Liver (tissue), 9 donors: ENCODE results near the gene TRIM25. TPM values are rescaled to one million over a fixed set of nuclear protein-coding genes. Genes with fewer than 3 reads are reported as not detected.

ENCODE experiments used
- DNase-seq: peaks from one replicate; pipeline ENCODE4 v3.0.0-alpha.2; 2017; ENCODE audit warnings: low spot score
- H3K27ac ChIP-seq, 2 donors: one replicate each; pipeline ENCODE4 v1.7.0; 2013; ENCODE audit warnings: inconsistent platforms in 2 of 2, low read length in 2 of 2, control low read depth in 1 of 2, low read depth in 1 of 2, mild to moderate bottlenecking in 1 of 2
- H3K27me3 ChIP-seq, 4 donors: one replicate each; pipeline versions ENCODE4 v1.6.1 to v1.7.0; 2013; ENCODE audit warnings: low read length in 3 of 4, inconsistent platforms in 1 of 4, mild to moderate bottlenecking in 1 of 4, moderate library complexity in 1 of 4; ENCODE audit not compliant: control insufficient read depth in 4 of 4, insufficient read depth in 4 of 4
- H3K36me3 ChIP-seq, 4 donors: one replicate each; pipeline versions ENCODE4 v1.6.1 to v1.7.0; 2013; ENCODE audit warnings: low read length in 3 of 4, mild to moderate bottlenecking in 3 of 4, low read depth in 1 of 4, moderate library complexity in 1 of 4; ENCODE audit not compliant: control insufficient read depth in 4 of 4, insufficient read depth in 3 of 4
- H3K4me1 ChIP-seq, 4 donors: one replicate each; pipeline versions ENCODE4 v1.6.1 to v1.7.0; 2013; ENCODE audit warnings: low read length in 3 of 4, mild to moderate bottlenecking in 3 of 4, moderate library complexity in 1 of 4; ENCODE audit not compliant: control insufficient read depth in 4 of 4, insufficient read depth in 4 of 4
- H3K4me3 ChIP-seq, 3 donors: one replicate each; pipeline versions ENCODE4 v1.6.1 to v1.7.0; 2013; ENCODE audit warnings: low read length in 3 of 3, control low read depth in 1 of 3, low read depth in 1 of 3, mild to moderate bottlenecking in 1 of 3
- H3K9ac ChIP-seq, 2 donors: one replicate each; pipeline ENCODE4 v1.7.0; 2013; ENCODE audit warnings: low read length in 2 of 2, mild to moderate bottlenecking in 2 of 2, moderate library complexity in 2 of 2, control low read depth in 1 of 2, low read depth in 1 of 2
- H3K9me3 ChIP-seq, 4 donors: one replicate each; pipeline versions ENCODE4 v1.6.1 to v1.7.0; 2013; ENCODE audit warnings: low read length in 3 of 4; ENCODE audit not compliant: control insufficient read depth in 4 of 4
- EGR1 ChIP-seq, 2 donors: IDR thresholded peaks; 2 replicates each; pipeline ENCODE4 v1.6.1; 2016 to 2018; ENCODE audit warnings: antibody characterized with exemption in 2 of 2, low read depth in 2 of 2
- FOXA1 ChIP-seq: IDR thresholded peaks from 2 replicates; pipeline ENCODE4 v1.6.1; 2016; ENCODE audit warnings: antibody characterized with exemption
- FOXA2 ChIP-seq: IDR thresholded peaks from 2 replicates; pipeline ENCODE4 v1.6.1; 2016; ENCODE audit warnings: antibody characterized with exemption
- GABPA ChIP-seq, 2 donors: IDR thresholded peaks in 1 of 2; conservative IDR thresholded peaks in 1 of 2; 2 replicates each; pipeline ENCODE4 v1.6.1; 2016; ENCODE audit warnings: antibody characterized with exemption in 2 of 2, mild to moderate bottlenecking in 1 of 2, moderate library complexity in 1 of 2
- HNF4A ChIP-seq, 2 donors: conservative IDR thresholded peaks; 2 replicates each; pipeline ENCODE4 v1.6.1; 2016; ENCODE audit warnings: antibody characterized with exemption in 2 of 2, mild to moderate bottlenecking in 2 of 2
- HNF4G ChIP-seq: IDR thresholded peaks from 2 replicates; pipeline ENCODE4 v1.6.1; 2016; ENCODE audit warnings: antibody characterized with exemption
- JUND ChIP-seq, 2 donors: IDR thresholded peaks; 2 replicates each; pipeline ENCODE4 v1.6.1; 2016; ENCODE audit warnings: antibody characterized with exemption in 2 of 2
- NR2F2 ChIP-seq: IDR thresholded peaks from 2 replicates; pipeline ENCODE4 v1.6.1; 2016; ENCODE audit warnings: antibody characterized with exemption
- RAD21 ChIP-seq, 2 donors: IDR thresholded peaks; 2 replicates each; pipeline ENCODE4 v1.6.1; 2016; ENCODE audit warnings: antibody characterized with exemption in 2 of 2, mild to moderate bottlenecking in 2 of 2
- RXRA ChIP-seq, 2 donors: IDR thresholded peaks; 2 replicates each; pipeline ENCODE4 v1.6.1; 2017 to 2018; ENCODE audit warnings: antibody characterized with exemption in 2 of 2, mild to moderate bottlenecking in 1 of 2
- SP1 ChIP-seq: IDR thresholded peaks from 2 replicates; pipeline ENCODE4 v1.6.1; 2018; ENCODE audit warnings: antibody characterized with exemption, mild to moderate bottlenecking
- TAF1 ChIP-seq: conservative IDR thresholded peaks from 2 replicates; pipeline ENCODE4 v1.6.1; 2016; ENCODE audit warnings: antibody characterized with exemption, mild to moderate bottlenecking
- WGBS: extraction: QIAGEN DNeasy Blood & Tissue Kit; methylation state at CpG from one replicate; pipeline ENCODE4 v1.1.7; 2013; 5-methylcytosine and 5-hydroxymethylcytosine counted together
- polyA plus RNA-seq, 2 donors: library from polyadenylated mRNA; stranded (reverse) in 1 of 2; unstranded in 1 of 2; fragments of 200-250 nt in 1 of 2; fragments of >200 nt in 1 of 2; fragmentation: Nextera tagmentation in 1 of 2; extraction: Ambion mirVana in 1 of 2; gene quantifications; one replicate each; pipeline versions ENCODE4 v1.2.1 to v1.2.3, GENCODE V29; 2013 to 2015
- total RNA-seq, 2 donors: library from RNA; depleted of rRNA; stranded (reverse); fragments of >200 nt; gene quantifications; one replicate each; pipeline ENCODE4 v1.2.3, GENCODE V29; 2014
- TF ChIP-seq, protein P1 (sequence below): IDR thresholded peaks from 2 replicates; pipeline ENCODE4 v1.6.1; 2016; ENCODE audit warnings: antibody characterized with exemption
- TF ChIP-seq, protein P2 (sequence below): IDR thresholded peaks from 2 replicates; pipeline ENCODE4 v1.6.1; 2016; ENCODE audit warnings: antibody characterized with exemption
- TF ChIP-seq, protein P3 (sequence below): fragments of 150-350 bp; IDR thresholded peaks from 2 replicates; pipeline ENCODE4 v1.5.1; 2017; ENCODE audit warnings: improper control_type of control experiment, low read depth, low read length; ENCODE audit not compliant: missing input control
- TF ChIP-seq, protein P4 (sequence below): IDR thresholded peaks from 2 replicates; pipeline ENCODE4 v1.6.1; 2016; ENCODE audit warnings: antibody characterized with exemption, mild to moderate bottlenecking
- TF ChIP-seq, protein P5 (sequence below): IDR thresholded peaks from 2 replicates; pipeline ENCODE4 v1.6.1; 2016; ENCODE audit warnings: antibody characterized with exemption
- donor health status: healthy.
- donor health status: healthy.
- donor health status: healthy.
- donor health status: healthy.
- donor health status: healthy.

Gene TRIM25
- total and polyA plus RNA-seq, 4 donors = 10.8 to 64.5 (median 15.6) TPM

DNA sequence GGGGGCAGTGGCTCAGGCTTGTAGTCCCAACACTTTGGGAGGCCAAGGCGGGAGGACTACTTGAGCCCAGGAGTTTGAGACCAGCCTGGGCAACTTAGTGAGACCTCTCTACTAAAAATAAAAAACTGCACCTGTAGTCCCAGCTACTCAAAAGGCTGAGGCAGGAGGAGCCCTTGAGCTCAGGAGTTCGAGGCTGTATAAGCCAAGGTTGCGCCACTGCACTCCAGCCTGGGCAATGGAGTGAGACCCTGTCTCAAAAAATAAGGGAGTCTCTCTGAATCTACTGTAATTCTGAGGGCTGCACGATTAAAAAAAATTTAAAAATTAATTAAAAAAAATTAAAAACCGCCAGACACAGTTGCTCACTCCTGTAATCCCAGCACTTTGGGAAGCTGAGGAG is 43.1 kb upstream of the TRIM25 start:
- Histone ChIP-seq H3K36me3 (no peaks in the 10 kb centered on the region), H3K27ac (no peak overlapping the region), H3K4me3 (no peak overlapping the region), H3K27me3 (no peaks in the 10 kb centered on the region), H3K4me1 (peaks cover 2 to 18% (median 8%) of the 10 kb centered on the region in 4 donors), H3K9ac (no peak overlapping the region), H3K9me3 (no peaks in the 10 kb centered on the region)
- WGBS = 98% methylated on average over 5 of the region's 5 CpGs
- no peak for DNase-seq
- no peak for TF ChIP-seq TAF1
- TF ChIP-seq EGR1 (IDR thresholded peaks at IDR 0.05; ENCODE audit: low read depth in 2 of 2) = no peak
- TF ChIP-seq, protein P1, sequence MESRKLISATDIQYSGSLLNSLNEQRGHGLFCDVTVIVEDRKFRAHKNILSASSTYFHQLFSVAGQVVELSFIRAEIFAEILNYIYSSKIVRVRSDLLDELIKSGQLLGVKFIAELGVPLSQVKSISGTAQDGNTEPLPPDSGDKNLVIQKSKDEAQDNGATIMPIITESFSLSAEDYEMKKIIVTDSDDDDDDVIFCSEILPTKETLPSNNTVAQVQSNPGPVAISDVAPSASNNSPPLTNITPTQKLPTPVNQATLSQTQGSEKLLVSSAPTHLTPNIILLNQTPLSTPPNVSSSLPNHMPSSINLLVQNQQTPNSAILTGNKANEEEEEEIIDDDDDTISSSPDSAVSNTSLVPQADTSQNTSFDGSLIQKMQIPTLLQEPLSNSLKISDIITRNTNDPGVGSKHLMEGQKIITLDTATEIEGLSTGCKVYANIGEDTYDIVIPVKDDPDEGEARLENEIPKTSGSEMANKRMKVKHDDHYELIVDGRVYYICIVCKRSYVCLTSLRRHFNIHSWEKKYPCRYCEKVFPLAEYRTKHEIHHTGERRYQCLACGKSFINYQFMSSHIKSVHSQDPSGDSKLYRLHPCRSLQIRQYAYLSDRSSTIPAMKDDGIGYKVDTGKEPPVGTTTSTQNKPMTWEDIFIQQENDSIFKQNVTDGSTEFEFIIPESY = no peak
- no peak for TF ChIP-seq NR2F2
- TF ChIP-seq FOXA1 = no peak
- TF ChIP-seq, protein P2, sequence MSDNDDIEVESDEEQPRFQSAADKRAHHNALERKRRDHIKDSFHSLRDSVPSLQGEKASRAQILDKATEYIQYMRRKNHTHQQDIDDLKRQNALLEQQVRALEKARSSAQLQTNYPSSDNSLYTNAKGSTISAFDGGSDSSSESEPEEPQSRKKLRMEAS = no peak
- no peak for TF ChIP-seq SP1
- TF ChIP-seq JUND (IDR thresholded peaks at IDR 0.05) = no peak
- no peak for TF ChIP-seq RXRA (IDR thresholded peaks at IDR 0.05)
- TF ChIP-seq RAD21 (IDR thresholded peaks at IDR 0.05) = no peak
- TF ChIP-seq, protein P3, sequence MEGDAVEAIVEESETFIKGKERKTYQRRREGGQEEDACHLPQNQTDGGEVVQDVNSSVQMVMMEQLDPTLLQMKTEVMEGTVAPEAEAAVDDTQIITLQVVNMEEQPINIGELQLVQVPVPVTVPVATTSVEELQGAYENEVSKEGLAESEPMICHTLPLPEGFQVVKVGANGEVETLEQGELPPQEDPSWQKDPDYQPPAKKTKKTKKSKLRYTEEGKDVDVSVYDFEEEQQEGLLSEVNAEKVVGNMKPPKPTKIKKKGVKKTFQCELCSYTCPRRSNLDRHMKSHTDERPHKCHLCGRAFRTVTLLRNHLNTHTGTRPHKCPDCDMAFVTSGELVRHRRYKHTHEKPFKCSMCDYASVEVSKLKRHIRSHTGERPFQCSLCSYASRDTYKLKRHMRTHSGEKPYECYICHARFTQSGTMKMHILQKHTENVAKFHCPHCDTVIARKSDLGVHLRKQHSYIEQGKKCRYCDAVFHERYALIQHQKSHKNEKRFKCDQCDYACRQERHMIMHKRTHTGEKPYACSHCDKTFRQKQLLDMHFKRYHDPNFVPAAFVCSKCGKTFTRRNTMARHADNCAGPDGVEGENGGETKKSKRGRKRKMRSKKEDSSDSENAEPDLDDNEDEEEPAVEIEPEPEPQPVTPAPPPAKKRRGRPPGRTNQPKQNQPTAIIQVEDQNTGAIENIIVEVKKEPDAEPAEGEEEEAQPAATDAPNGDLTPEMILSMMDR = no peak
- TF ChIP-seq, protein P4, sequence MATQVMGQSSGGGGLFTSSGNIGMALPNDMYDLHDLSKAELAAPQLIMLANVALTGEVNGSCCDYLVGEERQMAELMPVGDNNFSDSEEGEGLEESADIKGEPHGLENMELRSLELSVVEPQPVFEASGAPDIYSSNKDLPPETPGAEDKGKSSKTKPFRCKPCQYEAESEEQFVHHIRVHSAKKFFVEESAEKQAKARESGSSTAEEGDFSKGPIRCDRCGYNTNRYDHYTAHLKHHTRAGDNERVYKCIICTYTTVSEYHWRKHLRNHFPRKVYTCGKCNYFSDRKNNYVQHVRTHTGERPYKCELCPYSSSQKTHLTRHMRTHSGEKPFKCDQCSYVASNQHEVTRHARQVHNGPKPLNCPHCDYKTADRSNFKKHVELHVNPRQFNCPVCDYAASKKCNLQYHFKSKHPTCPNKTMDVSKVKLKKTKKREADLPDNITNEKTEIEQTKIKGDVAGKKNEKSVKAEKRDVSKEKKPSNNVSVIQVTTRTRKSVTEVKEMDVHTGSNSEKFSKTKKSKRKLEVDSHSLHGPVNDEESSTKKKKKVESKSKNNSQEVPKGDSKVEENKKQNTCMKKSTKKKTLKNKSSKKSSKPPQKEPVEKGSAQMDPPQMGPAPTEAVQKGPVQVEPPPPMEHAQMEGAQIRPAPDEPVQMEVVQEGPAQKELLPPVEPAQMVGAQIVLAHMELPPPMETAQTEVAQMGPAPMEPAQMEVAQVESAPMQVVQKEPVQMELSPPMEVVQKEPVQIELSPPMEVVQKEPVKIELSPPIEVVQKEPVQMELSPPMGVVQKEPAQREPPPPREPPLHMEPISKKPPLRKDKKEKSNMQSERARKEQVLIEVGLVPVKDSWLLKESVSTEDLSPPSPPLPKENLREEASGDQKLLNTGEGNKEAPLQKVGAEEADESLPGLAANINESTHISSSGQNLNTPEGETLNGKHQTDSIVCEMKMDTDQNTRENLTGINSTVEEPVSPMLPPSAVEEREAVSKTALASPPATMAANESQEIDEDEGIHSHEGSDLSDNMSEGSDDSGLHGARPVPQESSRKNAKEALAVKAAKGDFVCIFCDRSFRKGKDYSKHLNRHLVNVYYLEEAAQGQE = no peak
- TF ChIP-seq FOXA2 = no peak
- no peak for TF ChIP-seq GABPA (IDR thresholded peaks at IDR 0.05 in 1 of 2, conservative IDR thresholded peaks at IDR 0.05 in 1 of 2)
- TF ChIP-seq HNF4A (conservative IDR thresholded peaks at IDR 0.05) = no peak
- TF ChIP-seq HNF4G = no peak
- TF ChIP-seq, protein P5, sequence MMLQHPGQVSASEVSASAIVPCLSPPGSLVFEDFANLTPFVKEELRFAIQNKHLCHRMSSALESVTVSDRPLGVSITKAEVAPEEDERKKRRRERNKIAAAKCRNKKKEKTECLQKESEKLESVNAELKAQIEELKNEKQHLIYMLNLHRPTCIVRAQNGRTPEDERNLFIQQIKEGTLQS = no peak

DNA sequence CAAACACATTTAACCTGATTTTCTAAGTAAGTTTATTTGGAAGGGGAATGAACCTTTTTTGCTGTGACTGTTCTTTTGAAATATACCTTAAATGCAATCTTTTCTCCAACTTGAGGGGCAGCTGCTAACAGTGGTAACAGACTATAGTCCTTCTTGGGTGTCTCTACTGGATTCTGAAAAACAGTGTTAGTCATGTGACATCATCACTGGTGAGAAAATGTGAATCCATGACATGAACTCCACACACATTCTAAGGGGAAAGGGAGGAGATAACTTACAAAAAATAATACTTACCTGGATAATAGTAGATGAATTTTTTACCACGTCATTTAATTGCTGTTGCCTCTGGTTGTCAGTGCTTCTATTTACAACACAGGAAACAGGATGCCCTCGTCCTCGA is 35.7 kb upstream of the TRIM25 start:
- 72% methylated on average over 3 of the region's 3 CpGs for WGBS
- DNase-seq = no peak
- no peaks in the 10 kb centered on the region for H3K4me1 ChIP-seq
- no peak overlapping the region for H3K27ac ChIP-seq
- H3K36me3 ChIP-seq = peaks cover 3 to 21% (median 11%) of the 10 kb centered on the region in 4 donors
- no peak overlapping the region for H3K9ac ChIP-seq
- no peaks in the 10 kb centered on the region for H3K9me3 ChIP-seq
- no peak overlapping the region for H3K4me3 ChIP-seq
- no peaks in the 10 kb centered on the region for H3K27me3 ChIP-seq
- no peak for TF ChIP-seq FOXA1
- TF ChIP-seq RAD21 (IDR thresholded peaks at IDR 0.05) = no peak
- TF ChIP-seq SP1 = no peak
- TF ChIP-seq, protein P1 = no peak
- no peak for TF ChIP-seq JUND (IDR thresholded peaks at IDR 0.05)
- TF ChIP-seq EGR1 (IDR thresholded peaks at IDR 0.05; ENCODE audit: low read depth in 2 of 2) = no peak
- no peak for TF ChIP-seq GABPA (IDR thresholded peaks at IDR 0.05 in 1 of 2, conservative IDR thresholded peaks at IDR 0.05 in 1 of 2)
- TF ChIP-seq, protein P2 = no peak
- TF ChIP-seq, protein P5 = no peak
- TF ChIP-seq NR2F2 = no peak
- TF ChIP-seq, protein P3 = no peak
- TF ChIP-seq TAF1 = no peak
- no peak for TF ChIP-seq HNF4G
- TF ChIP-seq FOXA2 = no peak
- TF ChIP-seq HNF4A (conservative IDR thresholded peaks at IDR 0.05) = no peak
